Osteoblast (primary cell): ENCODE results near the gene EXOC7. TPM values are rescaled to one million over a fixed set of nuclear protein-coding genes. Genes with fewer than 3 reads are reported as not detected.

Experiments
- DNase-seq: peaks from one replicate; pipeline ENCODE4 v3.0.0; 2011; ENCODE audit warnings: low spot score, mixed read lengths; ENCODE audit not compliant: insufficient read length; ENCODE audit errors: missing footprints
- H2AFZ ChIP-seq: 2 replicates; pipeline ENCODE4 v1.6.0; 2011; ENCODE audit warnings: mild to moderate bottlenecking, low read length
- H3K27ac ChIP-seq: 2 replicates; pipeline ENCODE4 v1.5.1; 2011; ENCODE audit warnings: mild to moderate bottlenecking, low read depth, low read length, moderate library complexity
- H3K27me3 ChIP-seq: 2 replicates; pipeline ENCODE4 v1.6.0; 2012; ENCODE audit warnings: mild to moderate bottlenecking, control low read depth, inconsistent platforms, low read length, moderate library complexity; ENCODE audit not compliant: insufficient read depth
- H3K36me3 ChIP-seq: 2 replicates; pipeline ENCODE4 v1.5.1; 2011; ENCODE audit warnings: mild to moderate bottlenecking, low read length, control low read depth, moderate library complexity; ENCODE audit not compliant: insufficient read depth
- H3K4me1 ChIP-seq: 2 replicates; pipeline ENCODE4 v1.5.1; 2011; ENCODE audit warnings: mild to moderate bottlenecking, low read length, control low read depth, moderate library complexity; ENCODE audit not compliant: insufficient read depth
- H3K4me2 ChIP-seq: 2 replicates; pipeline ENCODE4 v1.6.0; 2011; ENCODE audit warnings: mild to moderate bottlenecking, low read length; ENCODE audit not compliant: insufficient read depth
- H3K4me3 ChIP-seq: fragments of 200-600 bp; sonication (generic); 3 replicates; pipeline ENCODE4 v1.5.1; 2012; ENCODE audit warnings: mild to moderate bottlenecking, low read length, inconsistent platforms; ENCODE audit not compliant: insufficient read depth
- H3K79me2 ChIP-seq: 2 replicates; pipeline ENCODE4 v1.6.0; 2012; ENCODE audit warnings: mild to moderate bottlenecking, low read length, control low read depth, inconsistent platforms; ENCODE audit not compliant: insufficient read depth
- H3K9me3 ChIP-seq: 2 replicates; pipeline ENCODE4 v1.5.1; 2011; ENCODE audit warnings: low read depth, low read length, control low read depth
- H4K20me1 ChIP-seq: 2 replicates; pipeline ENCODE4 v1.6.0; 2012; ENCODE audit warnings: mild to moderate bottlenecking, low read length, control low read depth; ENCODE audit not compliant: insufficient read depth
- CTCF ChIP-seq: IDR thresholded peaks from 2 replicates; pipeline ENCODE4 v1.5.1; 2011; ENCODE audit warnings: mild to moderate bottlenecking, low read depth, low read length, moderate library complexity; ENCODE audit errors: extremely low read depth
- total RNA-seq: library from RNA; depleted of rRNA; stranded (reverse); fragments of >200 nt; gene quantifications from 2 replicates; pipeline ENCODE4 v1.2.3, GENCODE V29; 2012

The EXOC7 gene
- total RNA-seq, 1 donor = 102 TPM

GRCh38 chr17:76091526-76092286 is 11.9 kb downstream of the EXOC7 start:
- Histone ChIP-seq H2AFZ (no peak overlapping the region), H3K27ac (no peak overlapping the region), H3K4me1 (peaks cover 5% of the 10 kb centered on the region), H4K20me1 (peaks cover 25% of the 10 kb centered on the region), H3K36me3 (peaks cover 61% of the 10 kb centered on the region), H3K4me2 (no peak overlapping the region), H3K79me2 (peaks cover 8% of the 10 kb centered on the region), H3K4me3 (no peak overlapping the region), H3K9me3 (no peaks in the 10 kb centered on the region), H3K27me3 (no peaks in the 10 kb centered on the region)
- DNase-seq = peak; percentile 21
- no peak for TF ChIP-seq CTCF

- no peak overlapping the region for H3K4me3 ChIP-seq
- peaks cover 65% of the 10 kb centered on the region for H3K36me3 ChIP-seq
- peaks cover 22% of the 10 kb centered on the region for H4K20me1 ChIP-seq
- peaks cover 8% of the 10 kb centered on the region for H3K79me2 ChIP-seq
- no peak overlapping the region for H2AFZ ChIP-seq
- H3K9me3 ChIP-seq = no peaks in the 10 kb centered on the region
- no peak overlapping the region for H3K27ac ChIP-seq
- no peak overlapping the region for H3K4me2 ChIP-seq
- H3K4me1 ChIP-seq = peaks cover 5% of the 10 kb centered on the region
- DNase-seq = peak; percentile 36
- TF ChIP-seq CTCF = no peak
- H3K27me3 ChIP-seq = no peaks in the 10 kb centered on the region
Observed at GRCh38 chr17:76090517-76091129, 13.0 kb downstream of the EXOC7 start.

GRCh38 chr17:76089680-76090516 is 13.7 kb downstream of the EXOC7 start:
- Histone ChIP-seq H3K9me3 (no peaks in the 10 kb centered on the region), H2AFZ (no peak overlapping the region), H3K4me2 (no peak overlapping the region), H3K36me3 (peaks cover 69% of the 10 kb centered on the region), H3K27me3 (no peaks in the 10 kb centered on the region), H4K20me1 (peaks cover 22% of the 10 kb centered on the region), H3K4me1 (peaks cover 5% of the 10 kb centered on the region), H3K27ac (no peak overlapping the region), H3K4me3 (no peak overlapping the region), H3K79me2 (peaks cover 8% of the 10 kb centered on the region)
- DNase-seq = peak; percentile 35
- no peak for TF ChIP-seq CTCF
